CD14-positive monocyte (primary cell): Measurements from ENCODE around the gene GALNTL6. TPM values are rescaled to one million over a fixed set of nuclear protein-coding genes. Genes with fewer than 3 reads are reported as not detected.

Experiments used
- DNase-seq, 3 donors: peaks; one replicate each; pipeline ENCODE4 v3.0.0-alpha.2; 2011 to 2022
- H2AFZ ChIP-seq: 2 replicates; pipeline ENCODE4 v1.6.0; 2012; ENCODE audit warnings: mild to moderate bottlenecking, low read depth, low read length, inconsistent platforms; ENCODE audit not compliant: insufficient read depth, poor library complexity, severe bottlenecking
- H3K27ac ChIP-seq, 2 donors: 1 replicate in 1 of 2; 2 replicates in 1 of 2; pipeline ENCODE4 v1.5.1; 2012 to 2013; ENCODE audit warnings: low read length in 2 of 2, control low read depth in 1 of 2, inconsistent platforms in 1 of 2, low read depth in 1 of 2, mild to moderate bottlenecking in 1 of 2
- H3K27me3 ChIP-seq, 2 donors: one replicate each; pipeline versions ENCODE4 v1.6.0 to v1.6.1; 2011 to 2013; ENCODE audit warnings: low read length in 2 of 2; ENCODE audit not compliant: control insufficient read depth in 2 of 2, insufficient read depth in 2 of 2
- H3K36me3 ChIP-seq, 2 donors: replicated peaks in 1 of 2; 1 replicate in 1 of 2; 2 replicates in 1 of 2; pipeline versions ENCODE4 v1.5.1 to v1.6.1; 2012 to 2013; ENCODE audit warnings: low read length in 2 of 2, control low read depth in 1 of 2, inconsistent platforms in 1 of 2, mild to moderate bottlenecking in 1 of 2; ENCODE audit not compliant: insufficient read depth in 2 of 2, control insufficient read depth in 1 of 2
- H3K4me1 ChIP-seq, 2 donors: 1 replicate in 1 of 2; 2 replicates in 1 of 2; pipeline versions ENCODE4 v1.5.1 to v1.6.1; 2012 to 2013; ENCODE audit warnings: low read length in 2 of 2, control low read depth in 1 of 2, inconsistent platforms in 1 of 2, mild to moderate bottlenecking in 1 of 2, moderate library complexity in 1 of 2; ENCODE audit not compliant: insufficient read depth in 2 of 2, control insufficient read depth in 1 of 2
- H3K4me2 ChIP-seq: replicated peaks from 2 replicates; pipeline ENCODE3; 2012; ENCODE audit warnings: low read length, moderate library complexity, mild to moderate bottlenecking; ENCODE audit not compliant: poor library complexity, severe bottlenecking; ENCODE audit errors: extremely low read depth
- H3K4me3 ChIP-seq, 3 experiments: fragments of 200-600 bp in 1 of 3; sonication (generic) in 1 of 3; replicated peaks in 1 of 3; 1 replicate in 2 of 3; 2 replicates in 1 of 3; pipeline ENCODE4 v1.5.1; 2011 to 2013; ENCODE audit warnings: low read length in 3 of 3, mild to moderate bottlenecking in 3 of 3, control low read depth in 2 of 3, low read depth in 2 of 3, inconsistent platforms in 1 of 3, moderate library complexity in 1 of 3
- H3K79me2 ChIP-seq: 2 replicates; pipeline ENCODE4 v1.6.0; 2012; ENCODE audit warnings: mild to moderate bottlenecking, control low read depth, inconsistent platforms, low read length, moderate library complexity; ENCODE audit not compliant: insufficient read depth
- H3K9ac ChIP-seq: 2 replicates; pipeline ENCODE4 v1.6.0; 2017; ENCODE audit warnings: low read length, mild to moderate bottlenecking; ENCODE audit not compliant: insufficient read depth, poor library complexity, severe bottlenecking
- H3K9me3 ChIP-seq, 2 donors: replicated peaks in 1 of 2; 1 replicate in 1 of 2; 2 replicates in 1 of 2; pipeline versions ENCODE4 v1.5.1 to v1.6.1; 2012 to 2013; ENCODE audit warnings: low read length in 2 of 2, control low read depth in 1 of 2; ENCODE audit not compliant: control insufficient read depth in 1 of 2, insufficient read depth in 1 of 2
- H4K20me1 ChIP-seq: 2 replicates; pipeline ENCODE4 v1.6.0; 2012; ENCODE audit warnings: mild to moderate bottlenecking, low read length, control low read depth, moderate library complexity; ENCODE audit not compliant: insufficient read depth
- H3K27ac Mint-ChIP-seq, 7 donors: one replicate each; pipeline ENCODE4 v1.8.0; 2020; ENCODE audit warnings: mild to moderate bottlenecking in 7 of 7, mixed read lengths in 7 of 7, moderate library complexity in 6 of 7, inconsistent platforms in 2 of 7
- H3K27me3 Mint-ChIP-seq, 3 donors: one replicate each; pipeline ENCODE4 v1.8.0; 2021 to 2022; ENCODE audit warnings: low read depth in 3 of 3, mild to moderate bottlenecking in 3 of 3, mixed read lengths in 3 of 3, moderate library complexity in 3 of 3, inconsistent platforms in 1 of 3
- H3K36me3 Mint-ChIP-seq, 2 donors: one replicate each; pipeline ENCODE4 v1.8.0; 2020; ENCODE audit warnings: mixed read lengths in 2 of 2, inconsistent platforms in 1 of 2, mild to moderate bottlenecking in 1 of 2
- H3K4me1 Mint-ChIP-seq: one replicate; pipeline ENCODE4 v1.8.0; 2020; ENCODE audit warnings: mild to moderate bottlenecking, mixed read lengths
- H3K4me3 Mint-ChIP-seq, 2 donors: one replicate each; pipeline ENCODE4 v1.8.0; 2020; ENCODE audit warnings: mild to moderate bottlenecking in 2 of 2, mixed read lengths in 2 of 2, moderate library complexity in 1 of 2
- H3K9me3 Mint-ChIP-seq, 7 donors: one replicate each; pipeline ENCODE4 v1.8.0; 2020 to 2022; ENCODE audit warnings: mixed read lengths in 7 of 7, mild to moderate bottlenecking in 6 of 7, moderate library complexity in 6 of 7, inconsistent platforms in 2 of 7
- WGBS: methylation state at CpG from one replicate; pipeline ENCODE4 v1.1.5; 2013; ENCODE audit warnings: missing lambda C conversion rate; ENCODE audit not compliant: insufficient coverage; 5-methylcytosine and 5-hydroxymethylcytosine counted together
- intact Hi-C, 2 donors: fragments of 100-400 bp; cut with micrococcal nuclease; formaldehyde crosslinking; loops; one replicate each; pipeline versions ENCODE4 v1.15.0 to v1.15.1; 2023
- polyA plus RNA-seq, 3 donors: library from polyadenylated mRNA; depleted of rRNA in 1 of 3; unstranded in 2 of 3; stranded (reverse) in 1 of 3; fragments of 300-500 nt in 2 of 3; fragments of >200 nt in 1 of 3; fragmentation: Illumina TruSeq in 2 of 3; gene quantifications; 1 replicate in 2 of 3; 2 replicates in 1 of 3; pipeline ENCODE4 v1.2.3, GENCODE V29; 2012 to 2021
- TF ChIP-seq, protein P1 (sequence below): fragments of 200-600 bp; IDR thresholded peaks from one replicate; pipeline ENCODE4 v1.8.0; 2022; ENCODE audit warnings: antibody characterized with exemption, mild to moderate bottlenecking

The GALNTL6 gene
- polyA plus RNA-seq, 3 donors = 0.05 TPM; not detected in 2

DNA sequence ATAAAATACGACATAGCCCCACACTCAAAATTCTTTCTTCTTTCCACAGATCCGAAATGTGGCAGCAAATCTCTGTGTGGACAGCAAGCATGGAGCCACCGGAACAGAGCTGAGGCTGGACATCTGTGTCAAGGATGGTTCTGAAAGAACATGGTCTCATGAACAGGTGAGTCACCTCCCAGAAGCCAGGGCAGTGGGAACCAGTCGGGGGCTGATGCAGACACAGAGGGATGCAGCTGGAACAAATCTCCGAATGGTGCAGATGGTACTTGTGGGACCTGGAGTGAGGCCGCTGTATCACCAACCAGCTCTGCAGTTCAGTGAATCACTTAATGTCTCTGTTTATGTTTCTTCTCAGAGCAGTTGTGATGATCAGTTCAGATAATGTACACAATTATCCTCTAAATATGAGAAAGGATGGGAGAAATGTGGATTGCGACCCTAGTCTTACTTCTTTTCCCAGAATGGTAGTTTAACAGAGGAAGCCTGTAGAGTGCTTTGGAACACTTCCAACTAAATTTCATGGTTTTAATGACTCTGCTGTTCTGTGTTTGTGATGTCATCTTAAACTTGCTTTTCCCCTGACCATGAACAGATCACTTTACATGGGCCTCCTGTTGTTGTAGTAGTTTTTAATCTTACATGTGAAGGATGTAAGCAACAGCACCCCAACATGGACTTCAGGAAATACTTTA, 1196.1 kb downstream of the GALNTL6 start:
- no peak overlapping the region for H3K27ac ChIP-seq
- H3K36me3 ChIP-seq = no peaks in the 10 kb centered on the region
- no peak overlapping the region for H2AFZ ChIP-seq
- H4K20me1 ChIP-seq = no peaks in the 10 kb centered on the region
- no peak for DNase-seq
- intact Hi-C loops = loop anchor here in 1 of 2 donors (10.0 kb wide), 1 partner anchor 406 kb away; no protein-coding TSS in a partner anchor
- H3K27me3 ChIP-seq = no peaks in the 10 kb centered on the region
- no peaks in the 10 kb centered on the region for H3K9me3 ChIP-seq
- Mint-ChIP-seq H3K36me3 (no peaks in the 10 kb centered on the region), H3K27ac (no peak overlapping the region), H3K4me3 (no peak overlapping the region), H3K4me1 (peaks cover 18% of the 10 kb centered on the region), H3K9me3 (peaks cover 0 to 11% (median 3%) of the 10 kb centered on the region in 7 donors), H3K27me3 (peaks cover 0 to 3% (median 0%) of the 10 kb centered on the region in 3 donors)
- TF ChIP-seq, protein P1, sequence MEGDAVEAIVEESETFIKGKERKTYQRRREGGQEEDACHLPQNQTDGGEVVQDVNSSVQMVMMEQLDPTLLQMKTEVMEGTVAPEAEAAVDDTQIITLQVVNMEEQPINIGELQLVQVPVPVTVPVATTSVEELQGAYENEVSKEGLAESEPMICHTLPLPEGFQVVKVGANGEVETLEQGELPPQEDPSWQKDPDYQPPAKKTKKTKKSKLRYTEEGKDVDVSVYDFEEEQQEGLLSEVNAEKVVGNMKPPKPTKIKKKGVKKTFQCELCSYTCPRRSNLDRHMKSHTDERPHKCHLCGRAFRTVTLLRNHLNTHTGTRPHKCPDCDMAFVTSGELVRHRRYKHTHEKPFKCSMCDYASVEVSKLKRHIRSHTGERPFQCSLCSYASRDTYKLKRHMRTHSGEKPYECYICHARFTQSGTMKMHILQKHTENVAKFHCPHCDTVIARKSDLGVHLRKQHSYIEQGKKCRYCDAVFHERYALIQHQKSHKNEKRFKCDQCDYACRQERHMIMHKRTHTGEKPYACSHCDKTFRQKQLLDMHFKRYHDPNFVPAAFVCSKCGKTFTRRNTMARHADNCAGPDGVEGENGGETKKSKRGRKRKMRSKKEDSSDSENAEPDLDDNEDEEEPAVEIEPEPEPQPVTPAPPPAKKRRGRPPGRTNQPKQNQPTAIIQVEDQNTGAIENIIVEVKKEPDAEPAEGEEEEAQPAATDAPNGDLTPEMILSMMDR = no peak
- no peak overlapping the region for H3K4me2 ChIP-seq
- no peaks in the 10 kb centered on the region for H3K79me2 ChIP-seq
- peaks cover under 1 to 17% of the 10 kb centered on the region in 2 donors for H3K4me1 ChIP-seq
- 100% methylated on average over 3 of the region's 7 CpGs for WGBS
- H3K4me3 ChIP-seq = no peak overlapping the region
- H3K9ac ChIP-seq = no peak overlapping the region

DNA sequence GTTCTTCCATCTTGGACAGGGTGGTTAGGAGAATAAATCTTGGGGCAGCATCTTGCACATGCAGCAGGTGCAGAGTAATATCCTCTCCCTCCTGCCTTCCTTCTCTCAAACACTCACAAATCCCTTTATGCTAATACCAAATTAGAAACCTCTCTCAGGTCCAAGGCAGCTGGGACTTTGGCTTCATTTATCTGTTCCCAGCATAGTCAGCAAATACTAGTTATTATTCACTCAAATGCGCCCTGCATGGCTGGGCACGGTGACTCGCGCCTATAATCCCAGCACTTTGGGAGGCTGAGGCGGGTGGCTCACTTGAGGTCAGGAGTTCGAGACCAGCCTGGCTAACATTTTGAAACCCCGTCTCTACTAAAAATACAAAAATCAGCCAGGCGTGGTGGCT, 1199.4 kb downstream of the GALNTL6 start:
- Histone ChIP-seq H2AFZ (no peak overlapping the region), H3K27ac (no peak overlapping the region), H3K4me1 (peaks cover 0 to 18% of the 10 kb centered on the region in 2 donors), H3K36me3 (no peaks in the 10 kb centered on the region), H3K9ac (no peak overlapping the region), H3K27me3 (no peaks in the 10 kb centered on the region), H4K20me1 (no peaks in the 10 kb centered on the region), H3K79me2 (no peaks in the 10 kb centered on the region), H3K4me3 (no peak overlapping the region), H3K9me3 (no peaks in the 10 kb centered on the region), H3K4me2 (no peak overlapping the region)
- 96% methylated on average over 5 of the region's 8 CpGs for WGBS
- Mint-ChIP-seq H3K27ac (no peak overlapping the region), H3K27me3 (peaks cover 0 to 3% (median 0%) of the 10 kb centered on the region in 3 donors), H3K9me3 (peaks cover 0 to 11% (median 3%) of the 10 kb centered on the region in 7 donors), H3K36me3 (no peaks in the 10 kb centered on the region), H3K4me1 (peaks cover 19% of the 10 kb centered on the region), H3K4me3 (no peak overlapping the region)
- TF ChIP-seq, protein P1 = no peak
- intact Hi-C loops = loop anchor here (2.0 to 5.0 kb wide), 3 partner anchors 244 to 405 kb away; no protein-coding TSS in a partner anchor
- no peak for DNase-seq
